ENCODE measurements around the gene TRDMT1.

- no peak for TF ChIP-seq CTCF (conservative IDR thresholded peaks at IDR 0.05 in 1 of 2, IDR thresholded peaks at IDR 0.05 in 1 of 2; ENCODE audit: low read depth in 1 of 2, low read length in 2 of 2)
- TF ChIP-seq EZH2 (IDR thresholded peaks at IDR 0.05; ENCODE audit: low read length, missing control alignments) = no peak
Observed at GRCh38 chr10:17141504-17142229, 59.8 kb downstream of the TRDMT1 start.
